WTC11 (cell line): Measurements from ENCODE around the gene PLXND1. TPM values are rescaled to one million over a fixed set of nuclear protein-coding genes. Genes with fewer than 3 reads are reported as not detected.

Experiments used
- ATAC-seq: fragments of 200-7000 bp; cut with Tn5 transposase; 2 replicates; pipeline ENCODE4 v1.10.0; 2021; ENCODE audit warnings: mild to moderate bottlenecking, moderate library complexity
- CTCF ChIA-PET: fragments of 300-600 bp; sonication (Branson Sonifier 250); formaldehyde crosslinking; loops from one replicate; lab custom pipeline; 2021; ENCODE audit warnings: antibody characterized with exemption; lab: Charles Lee
- POLR2A ChIA-PET: fragments of 350-600 bp; sonication (Branson Sonifier 250); formaldehyde crosslinking; loops from one replicate; lab custom pipeline; 2021; ENCODE audit warnings: antibody characterized with exemption; lab: Charles Lee
- DNase-seq: peaks from one replicate; pipeline ENCODE4 v3.0.0; 2021; ENCODE audit warnings: low spot score
- H3K27ac Mint-ChIP-seq: 2 replicates; pipeline ENCODE4 v1.8.0; 2021; ENCODE audit warnings: mixed read lengths
- H3K27me3 Mint-ChIP-seq: 2 replicates; pipeline ENCODE4 v1.8.0; 2021; ENCODE audit warnings: low read depth, mild to moderate bottlenecking, moderate library complexity, mixed read lengths
- H3K36me3 Mint-ChIP-seq: 2 replicates; pipeline ENCODE4 v1.8.0; 2021; ENCODE audit warnings: mixed read lengths
- H3K4me1 Mint-ChIP-seq: 2 replicates; pipeline ENCODE4 v1.8.0; 2022; ENCODE audit warnings: mixed read lengths
- H3K4me3 Mint-ChIP-seq: 2 replicates; pipeline ENCODE4 v1.8.0; 2021; ENCODE audit warnings: mild to moderate bottlenecking, moderate library complexity, mixed read lengths
- H3K9me3 Mint-ChIP-seq: 2 replicates; pipeline ENCODE4 v1.8.0; 2021; ENCODE audit warnings: mixed read lengths
- AFF4 ChIP-seq: sonication (generic); formaldehyde crosslinking; IDR thresholded peaks from 2 replicates; pipeline ENCODE4 v1.8.1; 2023; ENCODE audit warnings: mild to moderate bottlenecking, missing genetic modification reagents, borderline replicate concordance
- CREB1 ChIP-seq: sonication (generic); formaldehyde crosslinking; IDR thresholded peaks from 2 replicates; pipeline ENCODE4 v1.8.0; 2023; ENCODE audit warnings: mild to moderate bottlenecking, missing genetic modification reagents
- FOXP1 ChIP-seq: sonication (generic); formaldehyde crosslinking; IDR thresholded peaks from 2 replicates; pipeline ENCODE4 v1.8.0; 2022; ENCODE audit warnings: missing genetic modification reagents, mild to moderate bottlenecking, moderate library complexity, borderline replicate concordance
- FOXP4 ChIP-seq: sonication (generic); formaldehyde crosslinking; IDR thresholded peaks from 2 replicates; pipeline ENCODE4 v1.8.0; 2022; ENCODE audit warnings: mild to moderate bottlenecking, missing genetic modification reagents
- KAT7 ChIP-seq: sonication (generic); formaldehyde crosslinking; IDR thresholded peaks from 2 replicates; pipeline ENCODE4 v1.8.1; 2023; ENCODE audit warnings: missing genetic modification reagents, mild to moderate bottlenecking, borderline replicate concordance
- NR1H2 ChIP-seq: sonication (generic); formaldehyde crosslinking; IDR thresholded peaks from 2 replicates; pipeline ENCODE4 v1.9.0; 2021; ENCODE audit warnings: mild to moderate bottlenecking, moderate library complexity, missing genetic modification reagents
- NR3C1 ChIP-seq: sonication (generic); formaldehyde crosslinking; conservative IDR thresholded peaks from 2 replicates; pipeline ENCODE4 v1.8.1; 2023; ENCODE audit warnings: low read depth, mild to moderate bottlenecking, missing genetic modification reagents
- SOX15 ChIP-seq: fragments of 250-450 bp; sonication (Bioruptor Pico); IDR thresholded peaks from 2 replicates; pipeline ENCODE4 v1.9.0; 2021; ENCODE audit warnings: mild to moderate bottlenecking
- TEAD1 ChIP-seq: sonication (generic); formaldehyde crosslinking; IDR thresholded peaks from 2 replicates; pipeline ENCODE4 v1.8.0; 2022; ENCODE audit warnings: mild to moderate bottlenecking, missing genetic modification reagents
- ZNF423 ChIP-seq: fragments of 250-450 bp; sonication (Bioruptor Pico); IDR thresholded peaks from 2 replicates; pipeline ENCODE4 v2.1.2; 2022; ENCODE audit warnings: mild to moderate bottlenecking, moderate library complexity
- total RNA-seq: library from RNA; stranded (reverse); gene quantifications from 3 replicates; pipeline ENCODE4 v1.2.3, GENCODE V29; 2021
- TF ChIP-seq, protein P1 (sequence below): fragments of 250-450 bp; sonication (Bioruptor Pico); IDR thresholded peaks from 2 replicates; pipeline ENCODE4 v1.9.0; 2021; ENCODE audit warnings: mild to moderate bottlenecking
- TF ChIP-seq, protein P2 (sequence below): sonication (generic); formaldehyde crosslinking; IDR thresholded peaks from 2 replicates; pipeline ENCODE4 v1.8.0; 2023; ENCODE audit warnings: missing genetic modification reagents, mild to moderate bottlenecking, borderline replicate concordance
- TF ChIP-seq, protein P3 (sequence below): sonication (generic); formaldehyde crosslinking; IDR thresholded peaks from 2 replicates; pipeline ENCODE4 v1.8.0; 2022; ENCODE audit warnings: missing genetic modification reagents
- TF ChIP-seq, protein P4 (sequence below): sonication (generic); formaldehyde crosslinking; IDR thresholded peaks from 2 replicates; pipeline ENCODE4 v1.8.1; 2022; ENCODE audit warnings: mild to moderate bottlenecking, missing genetic modification reagents, moderate library complexity, borderline replicate concordance

PLXND1 gene
- total RNA-seq, 1 experiment from 2014 or later: 56.7 TPM

DNA sequence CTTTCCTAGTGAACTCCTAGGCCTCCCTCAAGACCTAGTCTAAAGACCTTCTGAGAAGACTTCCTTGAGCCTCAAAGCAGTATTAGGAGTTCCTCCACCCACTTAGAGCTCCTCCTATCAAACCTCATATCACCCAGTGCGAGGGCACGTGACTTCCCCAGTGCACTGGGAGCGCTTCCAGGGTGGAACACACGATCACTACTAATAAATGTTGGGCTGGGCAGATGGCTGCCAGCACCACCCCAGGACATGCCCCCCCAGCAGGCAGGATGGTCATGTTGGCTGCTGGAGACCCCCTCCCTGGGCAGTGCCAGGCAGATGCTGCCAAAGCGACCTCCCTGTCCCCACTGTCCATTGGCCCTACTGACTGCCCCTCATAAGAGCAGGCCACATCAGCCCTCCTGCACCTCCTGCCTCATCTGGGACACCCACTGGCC is 8.5 kb upstream of the PLXND1 start:
- POLR2A ChIA-PET: no interaction called here
- no peak for ATAC-seq
- Mint-ChIP-seq H3K4me3 (no peak overlapping the region), H3K4me1 (peaks cover 28% of the 10 kb centered on the region)
- no peak for TF ChIP-seq NR3C1 (CRISPR knock-in tag)
- TF ChIP-seq, protein P1, sequence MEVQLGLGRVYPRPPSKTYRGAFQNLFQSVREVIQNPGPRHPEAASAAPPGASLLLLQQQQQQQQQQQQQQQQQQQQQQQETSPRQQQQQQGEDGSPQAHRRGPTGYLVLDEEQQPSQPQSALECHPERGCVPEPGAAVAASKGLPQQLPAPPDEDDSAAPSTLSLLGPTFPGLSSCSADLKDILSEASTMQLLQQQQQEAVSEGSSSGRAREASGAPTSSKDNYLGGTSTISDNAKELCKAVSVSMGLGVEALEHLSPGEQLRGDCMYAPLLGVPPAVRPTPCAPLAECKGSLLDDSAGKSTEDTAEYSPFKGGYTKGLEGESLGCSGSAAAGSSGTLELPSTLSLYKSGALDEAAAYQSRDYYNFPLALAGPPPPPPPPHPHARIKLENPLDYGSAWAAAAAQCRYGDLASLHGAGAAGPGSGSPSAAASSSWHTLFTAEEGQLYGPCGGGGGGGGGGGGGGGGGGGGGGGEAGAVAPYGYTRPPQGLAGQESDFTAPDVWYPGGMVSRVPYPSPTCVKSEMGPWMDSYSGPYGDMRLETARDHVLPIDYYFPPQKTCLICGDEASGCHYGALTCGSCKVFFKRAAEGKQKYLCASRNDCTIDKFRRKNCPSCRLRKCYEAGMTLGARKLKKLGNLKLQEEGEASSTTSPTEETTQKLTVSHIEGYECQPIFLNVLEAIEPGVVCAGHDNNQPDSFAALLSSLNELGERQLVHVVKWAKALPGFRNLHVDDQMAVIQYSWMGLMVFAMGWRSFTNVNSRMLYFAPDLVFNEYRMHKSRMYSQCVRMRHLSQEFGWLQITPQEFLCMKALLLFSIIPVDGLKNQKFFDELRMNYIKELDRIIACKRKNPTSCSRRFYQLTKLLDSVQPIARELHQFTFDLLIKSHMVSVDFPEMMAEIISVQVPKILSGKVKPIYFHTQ (CRISPR knock-in tag): no peak
- TF ChIP-seq KAT7 (CRISPR knock-in tag): no peak
- TF ChIP-seq, protein P2, sequence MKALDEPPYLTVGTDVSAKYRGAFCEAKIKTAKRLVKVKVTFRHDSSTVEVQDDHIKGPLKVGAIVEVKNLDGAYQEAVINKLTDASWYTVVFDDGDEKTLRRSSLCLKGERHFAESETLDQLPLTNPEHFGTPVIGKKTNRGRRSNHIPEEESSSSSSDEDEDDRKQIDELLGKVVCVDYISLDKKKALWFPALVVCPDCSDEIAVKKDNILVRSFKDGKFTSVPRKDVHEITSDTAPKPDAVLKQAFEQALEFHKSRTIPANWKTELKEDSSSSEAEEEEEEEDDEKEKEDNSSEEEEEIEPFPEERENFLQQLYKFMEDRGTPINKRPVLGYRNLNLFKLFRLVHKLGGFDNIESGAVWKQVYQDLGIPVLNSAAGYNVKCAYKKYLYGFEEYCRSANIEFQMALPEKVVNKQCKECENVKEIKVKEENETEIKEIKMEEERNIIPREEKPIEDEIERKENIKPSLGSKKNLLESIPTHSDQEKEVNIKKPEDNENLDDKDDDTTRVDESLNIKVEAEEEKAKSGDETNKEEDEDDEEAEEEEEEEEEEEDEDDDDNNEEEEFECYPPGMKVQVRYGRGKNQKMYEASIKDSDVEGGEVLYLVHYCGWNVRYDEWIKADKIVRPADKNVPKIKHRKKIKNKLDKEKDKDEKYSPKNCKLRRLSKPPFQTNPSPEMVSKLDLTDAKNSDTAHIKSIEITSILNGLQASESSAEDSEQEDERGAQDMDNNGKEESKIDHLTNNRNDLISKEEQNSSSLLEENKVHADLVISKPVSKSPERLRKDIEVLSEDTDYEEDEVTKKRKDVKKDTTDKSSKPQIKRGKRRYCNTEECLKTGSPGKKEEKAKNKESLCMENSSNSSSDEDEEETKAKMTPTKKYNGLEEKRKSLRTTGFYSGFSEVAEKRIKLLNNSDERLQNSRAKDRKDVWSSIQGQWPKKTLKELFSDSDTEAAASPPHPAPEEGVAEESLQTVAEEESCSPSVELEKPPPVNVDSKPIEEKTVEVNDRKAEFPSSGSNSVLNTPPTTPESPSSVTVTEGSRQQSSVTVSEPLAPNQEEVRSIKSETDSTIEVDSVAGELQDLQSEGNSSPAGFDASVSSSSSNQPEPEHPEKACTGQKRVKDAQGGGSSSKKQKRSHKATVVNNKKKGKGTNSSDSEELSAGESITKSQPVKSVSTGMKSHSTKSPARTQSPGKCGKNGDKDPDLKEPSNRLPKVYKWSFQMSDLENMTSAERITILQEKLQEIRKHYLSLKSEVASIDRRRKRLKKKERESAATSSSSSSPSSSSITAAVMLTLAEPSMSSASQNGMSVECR (CRISPR knock-in tag): no peak
- no peak for TF ChIP-seq AFF4 (CRISPR knock-in tag)
- TF ChIP-seq, protein P3, sequence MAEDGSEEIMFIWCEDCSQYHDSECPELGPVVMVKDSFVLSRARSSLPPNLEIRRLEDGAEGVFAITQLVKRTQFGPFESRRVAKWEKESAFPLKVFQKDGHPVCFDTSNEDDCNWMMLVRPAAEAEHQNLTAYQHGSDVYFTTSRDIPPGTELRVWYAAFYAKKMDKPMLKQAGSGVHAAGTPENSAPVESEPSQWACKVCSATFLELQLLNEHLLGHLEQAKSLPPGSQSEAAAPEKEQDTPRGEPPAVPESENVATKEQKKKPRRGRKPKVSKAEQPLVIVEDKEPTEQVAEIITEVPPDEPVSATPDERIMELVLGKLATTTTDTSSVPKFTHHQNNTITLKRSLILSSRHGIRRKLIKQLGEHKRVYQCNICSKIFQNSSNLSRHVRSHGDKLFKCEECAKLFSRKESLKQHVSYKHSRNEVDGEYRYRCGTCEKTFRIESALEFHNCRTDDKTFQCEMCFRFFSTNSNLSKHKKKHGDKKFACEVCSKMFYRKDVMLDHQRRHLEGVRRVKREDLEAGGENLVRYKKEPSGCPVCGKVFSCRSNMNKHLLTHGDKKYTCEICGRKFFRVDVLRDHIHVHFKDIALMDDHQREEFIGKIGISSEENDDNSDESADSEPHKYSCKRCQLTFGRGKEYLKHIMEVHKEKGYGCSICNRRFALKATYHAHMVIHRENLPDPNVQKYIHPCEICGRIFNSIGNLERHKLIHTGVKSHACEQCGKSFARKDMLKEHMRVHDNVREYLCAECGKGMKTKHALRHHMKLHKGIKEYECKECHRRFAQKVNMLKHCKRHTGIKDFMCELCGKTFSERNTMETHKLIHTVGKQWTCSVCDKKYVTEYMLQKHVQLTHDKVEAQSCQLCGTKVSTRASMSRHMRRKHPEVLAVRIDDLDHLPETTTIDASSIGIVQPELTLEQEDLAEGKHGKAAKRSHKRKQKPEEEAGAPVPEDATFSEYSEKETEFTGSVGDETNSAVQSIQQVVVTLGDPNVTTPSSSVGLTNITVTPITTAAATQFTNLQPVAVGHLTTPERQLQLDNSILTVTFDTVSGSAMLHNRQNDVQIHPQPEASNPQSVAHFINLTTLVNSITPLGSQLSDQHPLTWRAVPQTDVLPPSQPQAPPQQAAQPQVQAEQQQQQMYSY: no peak
- TF ChIP-seq NR1H2 (CRISPR knock-in tag): no peak
- no peak for TF ChIP-seq TEAD1 (CRISPR knock-in tag)
- TF ChIP-seq FOXP4 (CRISPR knock-in tag): no peak
- no peak for TF ChIP-seq FOXP1 (CRISPR knock-in tag)
- TF ChIP-seq, protein P4, sequence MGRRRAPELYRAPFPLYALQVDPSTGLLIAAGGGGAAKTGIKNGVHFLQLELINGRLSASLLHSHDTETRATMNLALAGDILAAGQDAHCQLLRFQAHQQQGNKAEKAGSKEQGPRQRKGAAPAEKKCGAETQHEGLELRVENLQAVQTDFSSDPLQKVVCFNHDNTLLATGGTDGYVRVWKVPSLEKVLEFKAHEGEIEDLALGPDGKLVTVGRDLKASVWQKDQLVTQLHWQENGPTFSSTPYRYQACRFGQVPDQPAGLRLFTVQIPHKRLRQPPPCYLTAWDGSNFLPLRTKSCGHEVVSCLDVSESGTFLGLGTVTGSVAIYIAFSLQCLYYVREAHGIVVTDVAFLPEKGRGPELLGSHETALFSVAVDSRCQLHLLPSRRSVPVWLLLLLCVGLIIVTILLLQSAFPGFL (CRISPR knock-in tag): no peak
- no peak for TF ChIP-seq ZNF423 (CRISPR knock-in tag)
- no peak for TF ChIP-seq CREB1 (CRISPR knock-in tag)
- no peak for TF ChIP-seq SOX15 (CRISPR knock-in tag)
- TF ChIP-seq, all 79 proteins: peak for 0
- CTCF ChIA-PET: interaction anchor here (3.3 kb wide), 1 partner anchor 125 kb away, joined by 16 read pairs; no protein-coding TSS in a partner anchor
- DNase-seq: no peak
- H3K9me3 Mint-ChIP-seq: no peaks in the 10 kb centered on the region
- no peaks in the 10 kb centered on the region for H3K36me3 Mint-ChIP-seq
- H3K27me3 Mint-ChIP-seq: no peaks in the 10 kb centered on the region; the same call in 1 of the 2 replicates
- H3K27ac Mint-ChIP-seq: no peak overlapping the region
